Panc1 (cell line): ENCODE measurements around the gene RNASET2. TPM values are rescaled to one million over a fixed set of nuclear protein-coding genes. Genes with fewer than 3 reads are reported as not detected.

Experiments
- ATAC-seq: fragments of 200-7000 bp; cut with Tn5 transposase; 2 replicates; pipeline ENCODE4 v1.9.1; 2020; ENCODE audit warnings: mild to moderate bottlenecking, moderate library complexity
- BruUV-seq: library from RNA; stranded (reverse); fragments of 400-500 nt; replicated peaks from 2 replicates; lab custom pipeline; 2021; lab: Mats Ljungman, UMichigan
- CTCF ChIA-PET: fragments of 300-600 bp; sonication (Branson Sonifier 250); formaldehyde crosslinking; loops from one replicate; lab custom pipeline; 2022; ENCODE audit warnings: antibody characterized with exemption; lab: Charles Lee
- POLR2A ChIA-PET: fragments of 300-600 bp; sonication (Branson Sonifier 250); formaldehyde crosslinking; loops from one replicate; lab custom pipeline; 2022; ENCODE audit warnings: antibody characterized with exemption; lab: Charles Lee
- DNase-seq: peaks from one replicate; pipeline ENCODE4 v3.0.0-alpha.2; 2010; ENCODE audit warnings: low read depth, low spot score
- H3K27ac ChIP-seq: 2 replicates; pipeline ENCODE4 v1.5.1; 2011; ENCODE audit warnings: mild to moderate bottlenecking, low read length, inconsistent platforms
- H3K27me3 ChIP-seq: fragments of 200-500 bp; sonication (Bioruptor generic); 2 replicates; pipeline ENCODE4 v1.6.0; 2014; ENCODE audit warnings: low read length, inconsistent platforms; ENCODE audit not compliant: control insufficient read depth, insufficient read depth
- H3K36me3 ChIP-seq: fragments of 200-500 bp; sonication (Bioruptor generic); 2 replicates; pipeline ENCODE4 v1.5.1; 2014; ENCODE audit warnings: inconsistent platforms, mild to moderate bottlenecking, low read length, moderate library complexity; ENCODE audit not compliant: control insufficient read depth, insufficient read depth
- H3K4me1 ChIP-seq: 2 replicates; pipeline ENCODE4 v1.5.1; 2011; ENCODE audit warnings: inconsistent platforms, mild to moderate bottlenecking, low read length, moderate library complexity; ENCODE audit not compliant: control insufficient read depth, insufficient read depth
- H3K4me3 ChIP-seq, 2 experiments: 2 replicates each; pipeline ENCODE4 v1.5.1; 2011 to 2012; ENCODE audit warnings: low read depth in 2 of 2, low read length in 2 of 2, mild to moderate bottlenecking in 2 of 2, inconsistent platforms in 1 of 2, moderate library complexity in 1 of 2
- H3K9me3 ChIP-seq: fragments of 200-500 bp; sonication (Bioruptor generic); 2 replicates; pipeline ENCODE4 v1.5.1; 2014; ENCODE audit warnings: low read depth, mild to moderate bottlenecking, inconsistent platforms, low read length, moderate library complexity; ENCODE audit not compliant: control insufficient read depth, insufficient read depth
- POLR2AphosphoS5 ChIP-seq: IDR thresholded peaks from 2 replicates; pipeline ENCODE4 v1.6.1; 2012; ENCODE audit warnings: mild to moderate bottlenecking, low read depth, low read length, moderate library complexity
- SIN3A ChIP-seq: IDR thresholded peaks from 2 replicates; pipeline ENCODE4 v1.6.1; 2012; ENCODE audit warnings: low read depth, mild to moderate bottlenecking, low read length, moderate library complexity, borderline replicate concordance; ENCODE audit not compliant: insufficient read depth
- TCF7L2 ChIP-seq: IDR thresholded peaks from 2 replicates; pipeline ENCODE4 v1.6.1; 2011; ENCODE audit warnings: mild to moderate bottlenecking, low read depth, low read length, inconsistent platforms
- in situ Hi-C: cut with HindIII; loops from 2 replicates; pipeline ENCODE4 v1.10.0; 2016; ENCODE audit warnings: low sequenced_read_pairs, low pct_unique_long_range_greater_than_20kb
- intact Hi-C: fragments of 100-400 bp; cut with micrococcal nuclease; formaldehyde crosslinking; loops from one replicate; pipeline ENCODE4 v1.10.0; 2022; ENCODE audit not compliant: unreplicated experiment
- total RNA-seq: library from RNA; stranded (reverse); gene quantifications from one replicate; pipeline ENCODE4 v1.2.1, GENCODE V29; 2021; ENCODE audit not compliant: unreplicated experiment
- TF ChIP-seq, protein P1 (sequence below): fragments of 450-650 bp; IDR thresholded peaks from 2 replicates; pipeline ENCODE4 v1.5.1; 2017; ENCODE audit warnings: mild to moderate bottlenecking
- TF ChIP-seq, protein P2 (sequence below), 2 experiments: IDR thresholded peaks; 2 replicates each; pipeline ENCODE4 v1.6.1; 2011 to 2012; ENCODE audit warnings: low read depth in 2 of 2, control low read depth in 1 of 2, low read length in 1 of 2, mild to moderate bottlenecking in 1 of 2, moderate library complexity in 1 of 2; ENCODE audit not compliant: insufficient read depth in 1 of 2

RNASET2 gene
- total RNA-seq, 1 experiment from 2014 or later = 9.7 TPM

DNA sequence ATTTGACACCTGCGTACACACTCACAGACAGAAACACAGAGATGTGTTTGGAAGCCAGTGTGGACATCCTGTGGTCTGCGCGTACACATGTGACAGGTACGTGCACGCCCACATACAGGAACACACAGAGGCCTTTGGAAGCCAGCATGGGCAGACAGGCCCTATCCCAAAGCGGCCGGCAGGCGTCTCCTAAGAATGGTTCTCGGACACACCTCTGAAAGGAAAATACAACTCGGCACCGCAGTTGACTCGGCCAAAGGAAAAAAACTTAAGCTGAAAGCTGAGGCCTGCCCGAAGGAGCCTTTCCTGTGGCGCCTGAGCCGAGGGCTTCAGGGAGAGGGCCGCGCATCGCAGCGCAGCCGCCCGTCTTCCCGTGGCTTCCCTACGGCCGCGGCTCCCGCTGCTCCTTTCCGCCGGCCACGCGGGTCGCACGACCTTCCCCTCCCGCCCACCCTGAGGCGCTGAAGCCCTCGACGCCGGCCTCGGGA is 41.5 kb upstream of the RNASET2 start:
- ChIA-PET CTCF (interaction anchor here (0.7 kb wide), 1 partner anchor 223 kb away, joined by 3 read pairs; no protein-coding TSS in a partner anchor), POLR2A (no interaction called here)
- in situ Hi-C loops (no loop called here), intact Hi-C loops (loop anchor here (5.0 kb wide), 1 partner anchor 144 kb away; no protein-coding TSS in a partner anchor)
- no TSS peak for BruUV-seq
- TF ChIP-seq, protein P1, sequence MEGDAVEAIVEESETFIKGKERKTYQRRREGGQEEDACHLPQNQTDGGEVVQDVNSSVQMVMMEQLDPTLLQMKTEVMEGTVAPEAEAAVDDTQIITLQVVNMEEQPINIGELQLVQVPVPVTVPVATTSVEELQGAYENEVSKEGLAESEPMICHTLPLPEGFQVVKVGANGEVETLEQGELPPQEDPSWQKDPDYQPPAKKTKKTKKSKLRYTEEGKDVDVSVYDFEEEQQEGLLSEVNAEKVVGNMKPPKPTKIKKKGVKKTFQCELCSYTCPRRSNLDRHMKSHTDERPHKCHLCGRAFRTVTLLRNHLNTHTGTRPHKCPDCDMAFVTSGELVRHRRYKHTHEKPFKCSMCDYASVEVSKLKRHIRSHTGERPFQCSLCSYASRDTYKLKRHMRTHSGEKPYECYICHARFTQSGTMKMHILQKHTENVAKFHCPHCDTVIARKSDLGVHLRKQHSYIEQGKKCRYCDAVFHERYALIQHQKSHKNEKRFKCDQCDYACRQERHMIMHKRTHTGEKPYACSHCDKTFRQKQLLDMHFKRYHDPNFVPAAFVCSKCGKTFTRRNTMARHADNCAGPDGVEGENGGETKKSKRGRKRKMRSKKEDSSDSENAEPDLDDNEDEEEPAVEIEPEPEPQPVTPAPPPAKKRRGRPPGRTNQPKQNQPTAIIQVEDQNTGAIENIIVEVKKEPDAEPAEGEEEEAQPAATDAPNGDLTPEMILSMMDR = peak; percentile 72
- TF ChIP-seq TCF7L2 = no peak
- TF ChIP-seq POLR2AphosphoS5 = no peak
- 0 out of 2 replicates have a peak, but pooled peaks have one; percentile 52 for TF ChIP-seq SIN3A
- Histone ChIP-seq H3K36me3 (peaks cover 9% of the 10 kb centered on the region; the same call in 1 of the 2 replicates), H3K27me3 (no peaks in the 10 kb centered on the region), H3K4me1 (peaks cover 18% of the 10 kb centered on the region), H3K9me3 (no peaks in the 10 kb centered on the region), H3K4me3 (peak overlapping the region; percentile 88 to 89), H3K27ac (peak overlapping the region; percentile 62; the same call in 1 of the 2 replicates)
- ATAC-seq (peak; percentile 71), DNase-seq (peak; percentile 56)

DNA sequence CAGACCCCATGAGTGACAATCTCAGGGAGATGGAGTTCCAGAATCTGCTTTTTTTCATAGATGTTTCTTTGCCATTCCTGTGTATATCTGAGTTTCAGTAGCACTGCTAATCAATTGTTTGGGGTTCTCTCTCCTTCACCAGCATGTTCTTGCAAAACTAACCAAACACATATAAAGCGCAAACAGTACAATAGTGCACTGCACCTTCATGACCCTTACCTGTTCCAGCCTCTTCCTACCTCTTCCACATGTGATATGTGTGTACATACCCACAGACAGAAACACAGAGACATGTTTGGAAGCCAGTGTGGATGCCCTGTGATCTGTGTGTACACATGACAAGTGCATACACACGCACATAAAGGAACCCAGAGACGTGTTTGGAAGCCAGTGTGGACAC is 41.0 kb upstream of the RNASET2 start:
- Histone ChIP-seq H3K27me3 (no peaks in the 10 kb centered on the region), H3K4me3 (peak overlapping the region; percentile 88 to 89), H3K27ac (peak overlapping the region; percentile 62), H3K4me1 (peaks cover 18% of the 10 kb centered on the region), H3K36me3 (peaks cover 4% of the 10 kb centered on the region; the same call in 1 of the 2 replicates), H3K9me3 (no peaks in the 10 kb centered on the region)
- CTCF ChIA-PET = no interaction called here
- POLR2A ChIA-PET = no interaction called here
- DNase-seq = no peak
- intact Hi-C loops = loop anchor here (5.0 kb wide), 1 partner anchor 145 kb away; no protein-coding TSS in a partner anchor
- no peak for ATAC-seq
- in situ Hi-C loops = no loop called here
- no TSS peak for BruUV-seq
- TF ChIP-seq, protein P1 = no peak
- TF ChIP-seq TCF7L2 (no peak), POLR2AphosphoS5 (no peak), SIN3A (no peak)
- TF ChIP-seq, protein P2, sequence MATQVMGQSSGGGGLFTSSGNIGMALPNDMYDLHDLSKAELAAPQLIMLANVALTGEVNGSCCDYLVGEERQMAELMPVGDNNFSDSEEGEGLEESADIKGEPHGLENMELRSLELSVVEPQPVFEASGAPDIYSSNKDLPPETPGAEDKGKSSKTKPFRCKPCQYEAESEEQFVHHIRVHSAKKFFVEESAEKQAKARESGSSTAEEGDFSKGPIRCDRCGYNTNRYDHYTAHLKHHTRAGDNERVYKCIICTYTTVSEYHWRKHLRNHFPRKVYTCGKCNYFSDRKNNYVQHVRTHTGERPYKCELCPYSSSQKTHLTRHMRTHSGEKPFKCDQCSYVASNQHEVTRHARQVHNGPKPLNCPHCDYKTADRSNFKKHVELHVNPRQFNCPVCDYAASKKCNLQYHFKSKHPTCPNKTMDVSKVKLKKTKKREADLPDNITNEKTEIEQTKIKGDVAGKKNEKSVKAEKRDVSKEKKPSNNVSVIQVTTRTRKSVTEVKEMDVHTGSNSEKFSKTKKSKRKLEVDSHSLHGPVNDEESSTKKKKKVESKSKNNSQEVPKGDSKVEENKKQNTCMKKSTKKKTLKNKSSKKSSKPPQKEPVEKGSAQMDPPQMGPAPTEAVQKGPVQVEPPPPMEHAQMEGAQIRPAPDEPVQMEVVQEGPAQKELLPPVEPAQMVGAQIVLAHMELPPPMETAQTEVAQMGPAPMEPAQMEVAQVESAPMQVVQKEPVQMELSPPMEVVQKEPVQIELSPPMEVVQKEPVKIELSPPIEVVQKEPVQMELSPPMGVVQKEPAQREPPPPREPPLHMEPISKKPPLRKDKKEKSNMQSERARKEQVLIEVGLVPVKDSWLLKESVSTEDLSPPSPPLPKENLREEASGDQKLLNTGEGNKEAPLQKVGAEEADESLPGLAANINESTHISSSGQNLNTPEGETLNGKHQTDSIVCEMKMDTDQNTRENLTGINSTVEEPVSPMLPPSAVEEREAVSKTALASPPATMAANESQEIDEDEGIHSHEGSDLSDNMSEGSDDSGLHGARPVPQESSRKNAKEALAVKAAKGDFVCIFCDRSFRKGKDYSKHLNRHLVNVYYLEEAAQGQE (IDR thresholded peaks at IDR 0.05; ENCODE audit: insufficient read depth in 1 of 2, low read depth in 2 of 2, low read length in 1 of 2) = no peak
